ENCODE results near the gene CBFA2T2.

Gene CBFA2T2

GRCh38 chr20:33526769-33527168, 36.9 kb downstream of the CBFA2T2 start:
- TF ChIP-seq GATA3 (IDR thresholded peaks at IDR 0.05; ENCODE audit: low read depth, low read length) = no peak
- no peak for TF ChIP-seq GATA2 (IDR thresholded peaks at IDR 0.05; ENCODE audit: low read depth, low read length)

- TF ChIP-seq GATA3 (IDR thresholded peaks at IDR 0.05; ENCODE audit: low read depth, low read length) (no peak), GATA2 (IDR thresholded peaks at IDR 0.05; ENCODE audit: low read depth, low read length) (no peak)
Measured at GRCh38 chr20:33531047-33531877, 41.4 kb downstream of the CBFA2T2 start.

- TF ChIP-seq GATA2 (IDR thresholded peaks at IDR 0.05; ENCODE audit: low read depth, low read length) (no peak), GATA3 (IDR thresholded peaks at IDR 0.05; ENCODE audit: low read depth, low read length) (no peak)
Measured at GRCh38 chr20:33531885-33532284, 42.0 kb downstream of the CBFA2T2 start.

GRCh38 chr20:33532753-33533459, 43.0 kb downstream of the CBFA2T2 start:
- TF ChIP-seq GATA3 (IDR thresholded peaks at IDR 0.05; ENCODE audit: low read depth, low read length) (no peak), GATA2 (IDR thresholded peaks at IDR 0.05; ENCODE audit: low read depth, low read length) (no peak)

- TF ChIP-seq GATA2 (IDR thresholded peaks at IDR 0.05; ENCODE audit: low read depth, low read length) = no peak
- no peak for TF ChIP-seq GATA3 (IDR thresholded peaks at IDR 0.05; ENCODE audit: low read depth, low read length)
Measured at GRCh38 chr20:33537608-33538007, 47.7 kb downstream of the CBFA2T2 start.

GRCh38 chr20:33539129-33539528, 49.2 kb downstream of the CBFA2T2 start:
- TF ChIP-seq GATA3 (IDR thresholded peaks at IDR 0.05; ENCODE audit: low read depth, low read length) = no peak
- TF ChIP-seq GATA2 (IDR thresholded peaks at IDR 0.05; ENCODE audit: low read depth, low read length) = no peak

- TF ChIP-seq GATA2 (IDR thresholded peaks at IDR 0.05; ENCODE audit: low read depth, low read length) (no peak), GATA3 (IDR thresholded peaks at IDR 0.05; ENCODE audit: low read depth, low read length) (no peak)
Measured at GRCh38 chr20:33540427-33540826, 50.5 kb downstream of the CBFA2T2 start.

- no peak for TF ChIP-seq GATA2 (IDR thresholded peaks at IDR 0.05; ENCODE audit: low read depth, low read length)
- no peak for TF ChIP-seq GATA3 (IDR thresholded peaks at IDR 0.05; ENCODE audit: low read depth, low read length)
Measured at GRCh38 chr20:33541074-33541473, 51.2 kb downstream of the CBFA2T2 start.

GRCh38 chr20:33541797-33542196, 51.9 kb downstream of the CBFA2T2 start:
- TF ChIP-seq GATA3 (IDR thresholded peaks at IDR 0.05; ENCODE audit: low read depth, low read length) (no peak), GATA2 (IDR thresholded peaks at IDR 0.05; ENCODE audit: low read depth, low read length) (no peak)

GRCh38 chr20:33545763-33546162, 55.9 kb downstream of the CBFA2T2 start:
- TF ChIP-seq GATA3 (IDR thresholded peaks at IDR 0.05; ENCODE audit: low read depth, low read length) (no peak), GATA2 (IDR thresholded peaks at IDR 0.05; ENCODE audit: low read depth, low read length) (no peak)

- TF ChIP-seq GATA2 (IDR thresholded peaks at IDR 0.05; ENCODE audit: low read depth, low read length) (no peak), GATA3 (IDR thresholded peaks at IDR 0.05; ENCODE audit: low read depth, low read length) (no peak)
Measured at GRCh38 chr20:33549229-33549999, 59.5 kb downstream of the CBFA2T2 start.

GRCh38 chr20:33551778-33552177, 61.9 kb downstream of the CBFA2T2 start:
- no peak for TF ChIP-seq GATA2 (IDR thresholded peaks at IDR 0.05; ENCODE audit: low read depth, low read length)
- TF ChIP-seq GATA3 (IDR thresholded peaks at IDR 0.05; ENCODE audit: low read depth, low read length) = no peak

- TF ChIP-seq GATA2 (IDR thresholded peaks at IDR 0.05; ENCODE audit: low read depth, low read length) = no peak
- TF ChIP-seq GATA3 (IDR thresholded peaks at IDR 0.05; ENCODE audit: low read depth, low read length) = no peak
Measured at GRCh38 chr20:33552519-33552918, 62.6 kb downstream of the CBFA2T2 start.

- TF ChIP-seq GATA3 (IDR thresholded peaks at IDR 0.05; ENCODE audit: low read depth, low read length) (no peak), GATA2 (IDR thresholded peaks at IDR 0.05; ENCODE audit: low read depth, low read length) (no peak)
Measured at GRCh38 chr20:33553516-33553915, 63.6 kb downstream of the CBFA2T2 start.
